ENCODE measurements around the gene INTS1.
A peak's percentile ranks its signal among the peaks of the same experiment; 100 is the strongest.

Gene INTS1

DNA sequence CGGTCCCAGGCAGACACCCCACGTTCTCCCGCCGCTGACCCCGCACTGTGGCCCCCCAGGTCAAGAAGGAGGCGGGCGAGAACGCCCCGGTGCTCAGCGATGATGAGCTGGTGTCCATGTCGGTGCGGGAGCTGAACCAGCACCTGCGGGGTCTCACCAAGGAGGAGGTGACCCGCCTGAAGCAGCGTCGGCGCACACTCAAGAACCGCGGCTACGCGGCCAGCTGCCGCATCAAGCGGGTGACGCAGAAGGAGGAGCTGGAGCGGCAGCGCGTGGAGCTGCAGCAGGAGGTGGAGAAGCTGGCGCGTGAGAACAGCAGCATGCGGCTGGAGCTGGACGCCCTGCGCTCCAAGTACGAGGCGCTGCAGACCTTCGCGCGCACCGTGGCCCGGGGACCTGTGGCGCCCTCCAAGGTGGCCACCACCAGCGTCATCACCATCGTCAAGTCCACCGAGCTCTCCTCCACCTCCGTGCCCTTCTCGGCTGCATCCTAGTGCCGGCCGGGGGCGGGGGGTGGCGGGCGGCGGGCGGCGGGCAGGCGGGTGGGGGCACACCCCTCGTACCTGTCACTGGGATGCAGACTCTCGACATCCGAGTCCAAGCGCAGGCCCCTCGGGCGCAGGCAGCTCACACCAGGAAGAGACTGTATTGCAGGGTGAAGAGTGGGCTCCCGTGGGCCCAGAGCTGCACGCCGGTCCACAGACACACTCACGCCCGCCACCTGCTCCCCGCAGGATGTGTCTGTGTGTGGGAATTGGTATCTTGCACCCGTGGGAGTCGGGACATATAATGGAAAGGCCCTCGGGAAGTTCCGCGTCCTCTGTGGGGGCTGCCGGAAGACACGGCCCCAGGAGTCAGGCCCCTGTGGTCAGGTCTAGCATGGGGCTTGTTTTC lies 35.9 kb upstream of the INTS1 start:
- peaks cover 18% of the 10 kb centered on the region for H3K36me3 ChIP-seq (ENCODE audit: control insufficient read depth, insufficient read depth, low read length)
- H3K27ac ChIP-seq (ENCODE audit: low read depth, low read length), result no peak overlapping the region
- no peaks in the 10 kb centered on the region for H3K27me3 ChIP-seq (ENCODE audit: control insufficient read depth, insufficient read depth, low read length)
- no peak overlapping the region for H3K4me3 ChIP-seq (ENCODE audit: low read length)
- peaks cover 14% of the 10 kb centered on the region for H3K4me1 ChIP-seq (ENCODE audit: control insufficient read depth, insufficient read depth, low read length)
- no peak overlapping the region for H3K9ac ChIP-seq (ENCODE audit: low read length)

- H3K27me3 ChIP-seq (ENCODE audit: control insufficient read depth, insufficient read depth, low read length), result no peaks in the 10 kb centered on the region
- no peak overlapping the region for H3K4me3 ChIP-seq (ENCODE audit: low read length)
- peaks cover 14% of the 10 kb centered on the region for H3K4me1 ChIP-seq (ENCODE audit: control insufficient read depth, insufficient read depth, low read length)
- peaks cover 18% of the 10 kb centered on the region for H3K36me3 ChIP-seq (ENCODE audit: control insufficient read depth, insufficient read depth, low read length)
- H3K27ac ChIP-seq (ENCODE audit: low read depth, low read length), result peak overlapping the region; percentile 99
- H3K9ac ChIP-seq (ENCODE audit: low read length), result no peak overlapping the region
These were observed 35.1 kb upstream of the INTS1 start for GRCh38 chr7:1539181-1539881.

DNA sequence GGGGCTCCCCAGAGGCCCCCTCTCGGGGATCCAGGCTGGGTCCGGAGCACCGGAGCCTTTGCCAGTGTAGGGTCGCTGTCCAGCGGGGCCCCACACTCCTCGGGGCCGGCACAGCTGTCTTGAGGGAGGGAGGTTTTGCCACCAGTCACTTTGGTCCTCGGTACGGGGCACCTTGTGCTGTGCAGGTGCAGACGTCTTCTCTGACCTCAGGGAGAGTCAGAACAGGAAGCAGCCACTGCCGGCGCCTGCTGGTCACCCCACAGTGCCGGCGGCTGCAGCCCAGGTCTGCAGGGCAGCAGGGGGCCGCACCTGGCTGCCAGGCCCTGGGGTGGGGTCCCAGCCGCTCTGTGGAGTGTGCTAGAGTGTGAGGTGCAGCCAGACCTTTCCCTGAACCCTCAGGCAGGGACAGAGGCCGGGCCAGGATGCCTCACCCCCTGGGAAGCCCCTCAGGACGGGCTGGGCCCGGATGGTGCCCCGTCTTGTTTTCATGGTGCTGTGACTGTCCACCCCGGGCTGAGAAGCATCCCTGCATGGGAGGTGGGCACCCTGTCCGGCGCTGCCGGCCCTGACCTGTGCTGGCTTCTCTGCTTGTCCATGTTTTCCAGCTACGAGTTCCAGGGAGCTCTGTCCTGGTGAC lies 34.5 kb upstream of the INTS1 start:
- H3K36me3 ChIP-seq (ENCODE audit: control insufficient read depth, insufficient read depth, low read length), result peaks cover 18% of the 10 kb centered on the region
- no peak overlapping the region for H3K4me3 ChIP-seq (ENCODE audit: low read length)
- no peaks in the 10 kb centered on the region for H3K27me3 ChIP-seq (ENCODE audit: control insufficient read depth, insufficient read depth, low read length)
- H3K9ac ChIP-seq (ENCODE audit: low read length), result no peak overlapping the region
- H3K27ac ChIP-seq (ENCODE audit: low read depth, low read length), result peak overlapping the region; percentile 99
- peaks cover 17% of the 10 kb centered on the region for H3K4me1 ChIP-seq (ENCODE audit: control insufficient read depth, insufficient read depth, low read length)

GRCh38 chr7:1537535-1538412 lies 33.6 kb upstream of the INTS1 start:
- H3K9ac ChIP-seq (ENCODE audit: low read length), result peak overlapping the region; percentile 57

GRCh38 chr7:1536743-1537534 lies 32.8 kb upstream of the INTS1 start:
- Histone ChIP-seq H3K27me3 (ENCODE audit: control insufficient read depth, insufficient read depth, low read length) (no peaks in the 10 kb centered on the region), H3K36me3 (ENCODE audit: control insufficient read depth, insufficient read depth, low read length) (peaks cover 18% of the 10 kb centered on the region), H3K4me1 (ENCODE audit: control insufficient read depth, insufficient read depth, low read length) (peaks cover 20% of the 10 kb centered on the region), H3K27ac (ENCODE audit: low read depth, low read length) (peak overlapping the region; percentile 99), H3K9ac (ENCODE audit: low read length) (peak overlapping the region; percentile 57), H3K4me3 (ENCODE audit: low read length) (peak overlapping the region; percentile 72)

More at GRCh38 chr7:1537535-1538412, 33.6 kb upstream of the INTS1 start:
- peak overlapping the region; percentile 72 for H3K4me3 ChIP-seq (ENCODE audit: low read length)
- peaks cover 17% of the 10 kb centered on the region for H3K4me1 ChIP-seq (ENCODE audit: control insufficient read depth, insufficient read depth, low read length)
- peaks cover 18% of the 10 kb centered on the region for H3K36me3 ChIP-seq (ENCODE audit: control insufficient read depth, insufficient read depth, low read length)
- H3K27ac ChIP-seq (ENCODE audit: low read depth, low read length), result peak overlapping the region; percentile 99
- H3K27me3 ChIP-seq (ENCODE audit: control insufficient read depth, insufficient read depth, low read length), result no peaks in the 10 kb centered on the region

DNA sequence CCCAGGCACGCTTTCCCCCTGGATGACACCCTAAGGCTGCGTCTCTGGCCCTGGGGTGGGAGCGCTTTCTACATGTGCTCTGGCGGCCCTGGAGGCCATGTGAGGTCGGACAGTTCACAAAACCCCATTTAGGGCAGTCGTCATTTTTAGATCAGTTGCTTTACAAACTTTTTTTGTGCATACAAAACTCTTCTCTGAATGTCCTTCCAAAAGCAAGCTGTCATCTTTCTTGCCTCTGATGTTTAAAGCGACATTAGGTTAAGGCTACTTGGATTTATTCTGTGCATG lies 32.2 kb upstream of the INTS1 start:
- Histone ChIP-seq H3K9ac (ENCODE audit: low read length) (peak overlapping the region; percentile 16), H3K27ac (ENCODE audit: low read depth, low read length) (peak overlapping the region; percentile 99), H3K4me1 (ENCODE audit: control insufficient read depth, insufficient read depth, low read length) (peaks cover 25% of the 10 kb centered on the region), H3K27me3 (ENCODE audit: control insufficient read depth, insufficient read depth, low read length) (no peaks in the 10 kb centered on the region), H3K4me3 (ENCODE audit: low read length) (peak overlapping the region; percentile 72), H3K36me3 (ENCODE audit: control insufficient read depth, insufficient read depth, low read length) (peaks cover 18% of the 10 kb centered on the region)

- H3K27ac ChIP-seq (ENCODE audit: low read depth, low read length), result peak overlapping the region; percentile 99
- peaks cover 13% of the 10 kb centered on the region for H3K36me3 ChIP-seq (ENCODE audit: control insufficient read depth, insufficient read depth, low read length)
- H3K9ac ChIP-seq (ENCODE audit: low read length), result no peak overlapping the region
- H3K27me3 ChIP-seq (ENCODE audit: control insufficient read depth, insufficient read depth, low read length), result no peaks in the 10 kb centered on the region
- H3K4me1 ChIP-seq (ENCODE audit: control insufficient read depth, insufficient read depth, low read length), result peaks cover 26% of the 10 kb centered on the region
- no peak overlapping the region for H3K4me3 ChIP-seq (ENCODE audit: low read length)
These were observed 31.7 kb upstream of the INTS1 start for GRCh38 chr7:1535701-1536454.

GRCh38 chr7:1535100-1535458 lies 30.9 kb upstream of the INTS1 start:
- Histone ChIP-seq H3K4me3 (ENCODE audit: low read length) (no peak overlapping the region), H3K27ac (ENCODE audit: low read depth, low read length) (no peak overlapping the region), H3K27me3 (ENCODE audit: control insufficient read depth, insufficient read depth, low read length) (no peaks in the 10 kb centered on the region), H3K4me1 (ENCODE audit: control insufficient read depth, insufficient read depth, low read length) (peaks cover 26% of the 10 kb centered on the region), H3K36me3 (ENCODE audit: control insufficient read depth, insufficient read depth, low read length) (peaks cover 8% of the 10 kb centered on the region), H3K9ac (ENCODE audit: low read length) (no peak overlapping the region)

DNA sequence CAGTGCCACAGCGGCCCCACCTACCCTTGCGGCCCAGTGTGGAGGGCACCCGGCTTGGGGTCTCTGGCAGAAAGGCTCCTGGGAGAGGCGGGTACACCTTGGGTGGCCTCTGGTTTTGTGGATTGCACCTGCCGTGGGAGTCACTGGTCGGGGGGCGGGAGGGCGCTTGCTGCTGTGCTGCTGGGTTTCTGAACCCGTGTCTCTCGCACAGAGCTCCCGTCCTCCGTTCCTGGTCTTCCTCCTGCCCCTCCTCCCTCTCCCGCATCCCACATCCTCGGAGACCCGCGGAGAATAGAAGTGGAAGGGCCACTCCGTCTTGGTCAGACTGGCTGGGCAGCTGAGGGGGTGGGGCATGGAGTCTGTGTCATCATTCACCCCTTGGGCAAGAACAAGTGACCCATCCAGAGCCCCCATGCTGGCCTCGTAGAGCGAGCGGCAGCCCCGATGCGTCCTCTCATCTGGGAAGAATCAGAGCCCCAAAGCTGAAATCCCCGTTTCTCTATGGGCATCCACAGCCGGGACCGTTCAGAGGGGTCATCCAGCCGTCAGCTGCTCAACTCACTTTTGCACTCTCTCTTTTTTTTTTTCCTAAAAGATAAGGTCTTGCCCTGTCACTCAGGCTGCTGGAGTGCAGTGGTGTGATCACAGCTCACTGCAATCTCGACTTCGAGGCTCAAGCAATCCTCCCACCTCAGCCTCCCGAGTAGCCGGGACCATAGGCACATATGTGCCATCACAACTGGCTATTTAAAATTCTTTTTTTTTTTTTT lies 30.3 kb upstream of the INTS1 start:
- peaks cover 26% of the 10 kb centered on the region for H3K4me1 ChIP-seq (ENCODE audit: control insufficient read depth, insufficient read depth, low read length)
- peaks cover 3% of the 10 kb centered on the region for H3K36me3 ChIP-seq (ENCODE audit: control insufficient read depth, insufficient read depth, low read length)
- no peak overlapping the region for H3K4me3 ChIP-seq (ENCODE audit: low read length)
- no peak overlapping the region for H3K9ac ChIP-seq (ENCODE audit: low read length)
- no peaks in the 10 kb centered on the region for H3K27me3 ChIP-seq (ENCODE audit: control insufficient read depth, insufficient read depth, low read length)
- H3K27ac ChIP-seq (ENCODE audit: low read depth, low read length), result peak overlapping the region; percentile 92

DNA sequence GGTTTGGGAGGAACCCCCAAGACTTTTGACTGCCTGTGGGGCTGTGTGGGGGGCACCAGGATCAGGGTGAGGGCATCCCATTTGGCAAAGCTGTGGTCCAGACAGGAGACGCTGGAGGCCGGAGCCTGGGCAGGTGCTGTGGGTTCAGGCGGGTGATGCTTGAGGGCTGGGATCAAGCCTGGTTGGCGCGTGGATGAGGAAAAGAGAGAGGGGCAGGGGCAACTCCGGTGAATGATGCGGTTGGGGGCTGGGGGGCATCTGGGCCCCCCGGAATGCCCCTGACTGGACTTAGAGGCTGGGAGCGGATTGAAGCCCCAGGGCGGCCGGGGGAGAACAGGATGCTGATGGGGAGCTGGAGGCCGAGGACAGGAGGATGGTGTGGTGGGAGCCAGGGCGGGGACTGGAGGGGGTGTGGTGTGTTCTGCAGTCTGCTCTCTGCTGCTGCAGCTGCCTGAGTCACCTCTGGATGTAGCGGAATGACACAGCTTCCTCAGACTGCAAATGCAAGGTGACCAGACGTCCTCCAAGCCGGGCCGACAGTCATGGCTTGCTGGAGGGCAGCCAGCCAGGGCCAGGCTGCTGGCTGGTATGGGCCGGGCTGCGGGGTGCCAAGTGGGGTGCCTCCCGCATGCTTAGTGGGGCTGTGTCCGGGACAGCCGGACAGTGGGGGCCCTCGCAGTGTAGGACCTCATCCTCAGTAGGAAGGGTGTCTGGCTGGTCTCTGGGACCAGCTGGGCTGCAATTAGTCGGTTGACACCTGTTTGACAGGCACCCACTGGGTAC lies 29.5 kb upstream of the INTS1 start:
- no peaks in the 10 kb centered on the region for H3K36me3 ChIP-seq (ENCODE audit: control insufficient read depth, insufficient read depth, low read length)
- H3K4me1 ChIP-seq (ENCODE audit: control insufficient read depth, insufficient read depth, low read length), result peaks cover 26% of the 10 kb centered on the region
- peak overlapping the region; percentile 70 for H3K9ac ChIP-seq (ENCODE audit: low read length)
- no peaks in the 10 kb centered on the region for H3K27me3 ChIP-seq (ENCODE audit: control insufficient read depth, insufficient read depth, low read length)
- peak overlapping the region; percentile 92 for H3K27ac ChIP-seq (ENCODE audit: low read depth, low read length)
- H3K4me3 ChIP-seq (ENCODE audit: low read length), result peak overlapping the region; percentile 87

Measured in rectal smooth muscle tissue (tissue), 1 donor.